DMS 273 treated with DMSO at 0.1 percent for 48 hours (cell line): ENCODE measurements around the gene CEACAM7.
"Not testable (repeated sequence)": the region's sequence is repeated elsewhere in the genome, so short reads cannot be mapped to it uniquely, and the experiment has no call there.

Source experiments
- DNase-seq: peaks from one replicate; lab custom pipeline; 2025; lab: John Stamatoyannopoulos, UW

CEACAM7 gene

GRCh38 chr19:41656756-41657155 lies 31.3 kb downstream of the CEACAM7 start:
- not testable (repeated sequence) for DNase-seq

GRCh38 chr19:41652250-41652649 lies 35.8 kb downstream of the CEACAM7 start:
- DNase-seq: no peak

GRCh38 chr19:41649827-41650226 lies 38.2 kb downstream of the CEACAM7 start:
- DNase-seq: no peak

GRCh38 chr19:41646589-41647204 lies 41.4 kb downstream of the CEACAM7 start:
- no peak for DNase-seq

GRCh38 chr19:41641879-41642485 lies 46.1 kb downstream of the CEACAM7 start:
- DNase-seq: no peak

- DNase-seq: no peak
Measured at GRCh38 chr19:41638641-41639081, 49.4 kb downstream of the CEACAM7 start.

GRCh38 chr19:41637484-41637883 lies 50.6 kb downstream of the CEACAM7 start:
- DNase-seq: no peak

- DNase-seq: no peak
Measured at GRCh38 chr19:41627966-41628675, 59.9 kb downstream of the CEACAM7 start.

GRCh38 chr19:41626877-41627276 lies 61.2 kb downstream of the CEACAM7 start, which contains the start of gene CEACAM4:
Gene CEACAM4 (minus strand): TSS chr19:41627074. CDS start chr19:41626963, 111 bp downstream.
- no peak for DNase-seq

- no peak for DNase-seq
Measured at GRCh38 chr19:41626278-41626677, 61.8 kb downstream of the CEACAM7 start.

- DNase-seq: no peak
Measured at GRCh38 chr19:41624937-41625336, 63.1 kb downstream of the CEACAM7 start.

- DNase-seq: no peak
Measured at GRCh38 chr19:41624515-41624914, 63.6 kb downstream of the CEACAM7 start.

- no peak for DNase-seq
Measured at GRCh38 chr19:41623360-41623759, 64.7 kb downstream of the CEACAM7 start.
